SIG-M5 treated with dmso at 0.1 percent for 504 hours (cell line): ENCODE data around the gene TRAPPC2L.
"Not testable (repeated sequence)": the region's sequence is repeated elsewhere in the genome, so short reads cannot be mapped to it uniquely, and the experiment has no call there.

Experiments
- DNase-seq: peaks from one replicate; lab custom pipeline; 2025; ENCODE audit not compliant: unreplicated experiment; lab: John Stamatoyannopoulos, UW

Gene TRAPPC2L

GRCh38 chr16:88888057-88888456, 31.1 kb downstream of the TRAPPC2L start:
- no peak for DNase-seq

GRCh38 chr16:88888461-88889387, 31.8 kb downstream of the TRAPPC2L start:
- DNase-seq: no peak

DNA sequence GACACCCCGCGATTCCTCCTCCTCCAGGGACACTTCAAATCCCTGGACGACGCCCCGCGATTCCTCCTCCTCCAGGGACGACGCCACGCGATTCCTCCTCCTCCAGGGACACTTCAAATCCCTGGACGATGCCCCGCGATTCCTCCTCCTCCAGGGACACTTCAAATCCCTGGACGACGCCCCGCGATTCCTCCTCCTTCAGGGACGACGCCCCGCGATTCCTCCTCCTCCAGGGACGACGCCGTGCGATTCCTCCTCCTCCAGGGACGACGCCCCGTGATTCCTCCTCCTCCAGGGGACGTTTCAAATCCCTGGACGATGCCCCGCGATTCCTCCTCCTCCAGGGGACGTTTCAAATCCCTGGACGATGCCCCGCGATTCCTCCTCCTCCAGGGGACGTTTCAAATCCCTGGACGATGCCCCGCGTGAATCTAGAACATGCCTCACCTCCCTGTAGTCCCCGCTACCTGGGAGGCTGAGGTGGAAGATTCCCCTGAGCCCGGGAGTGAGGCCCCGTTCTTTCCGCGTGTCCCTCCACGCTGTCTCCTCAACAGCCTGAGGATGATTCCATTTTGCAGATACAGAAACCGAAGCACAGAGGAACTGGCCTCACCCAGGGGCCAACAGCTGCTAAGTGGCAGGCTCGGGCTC, 32.9 kb downstream of the TRAPPC2L start:
- DNase-seq: not testable (repeated sequence)

GRCh38 chr16:88891083-88891482, 34.2 kb downstream of the TRAPPC2L start:
- no peak for DNase-seq

DNA sequence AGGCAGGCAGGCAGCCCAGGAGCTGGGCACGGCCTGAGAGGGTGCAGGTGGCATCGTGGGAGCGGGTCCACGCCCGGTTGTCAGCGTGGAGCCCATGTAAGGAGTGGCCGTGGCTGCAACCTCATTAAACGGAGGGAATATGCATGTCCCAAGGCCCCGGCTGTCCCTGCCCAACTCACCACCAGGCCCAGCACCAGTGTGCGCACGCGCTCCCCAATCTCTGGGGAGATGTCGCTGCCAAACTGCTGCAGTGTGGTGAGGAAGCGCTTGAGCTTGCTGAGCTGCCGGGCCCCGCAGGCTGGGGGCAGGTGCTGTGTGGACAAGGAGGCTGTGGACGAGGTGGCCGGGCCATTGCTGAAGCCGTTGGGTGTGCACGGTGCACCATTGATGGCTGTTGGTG, 35.1 kb downstream of the TRAPPC2L start:
- no peak for DNase-seq

- DNase-seq: no peak
These were observed 36.4 kb downstream of the TRAPPC2L start for GRCh38 chr16:88893127-88893968.

DNA sequence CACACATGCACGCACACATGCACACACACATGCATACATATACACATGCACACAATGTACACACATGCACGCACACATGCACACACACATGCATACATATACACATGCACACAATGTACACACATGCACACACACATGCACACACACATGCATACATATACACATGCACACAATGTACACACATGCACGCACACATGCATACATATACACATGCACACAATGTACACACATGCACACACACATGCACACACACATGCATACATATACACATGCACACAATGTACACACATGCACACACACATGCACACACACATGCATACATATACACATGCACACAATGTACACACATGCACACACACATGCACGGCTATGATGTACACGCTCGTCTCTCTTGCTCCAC, 37.3 kb downstream of the TRAPPC2L start:
- DNase-seq: not testable (repeated sequence)

DNA sequence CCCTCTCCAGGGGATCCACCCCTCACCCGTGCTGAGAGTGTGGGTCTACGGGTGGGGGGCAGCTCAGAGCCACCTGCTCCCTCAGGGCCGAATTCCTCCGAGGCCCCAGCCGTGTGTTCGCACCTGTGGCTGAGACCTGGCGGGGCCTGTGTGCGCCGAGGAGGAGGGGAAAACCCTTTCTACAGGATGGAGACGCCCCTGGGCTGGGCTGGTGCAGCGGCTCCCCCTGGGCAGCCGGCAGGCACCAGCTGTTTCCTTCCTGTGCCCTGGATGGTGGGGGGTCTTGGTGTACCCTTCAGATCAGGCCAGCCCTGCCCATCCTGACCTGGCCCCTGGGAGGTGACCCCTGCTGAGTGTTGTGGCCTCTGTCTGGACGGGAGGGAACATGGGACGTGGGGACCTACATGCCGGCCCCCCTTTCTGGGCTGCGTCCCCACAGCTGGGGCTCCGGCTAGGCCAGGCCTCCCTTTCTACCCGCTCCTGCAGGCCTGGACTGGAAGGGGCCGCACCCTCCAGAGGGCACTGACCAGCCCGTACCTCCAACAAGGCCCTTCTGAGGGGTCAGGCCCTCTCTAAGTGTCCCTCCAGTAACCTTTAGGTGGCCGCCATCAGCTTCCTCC, 37.9 kb downstream of the TRAPPC2L start:
- no peak for DNase-seq

DNA sequence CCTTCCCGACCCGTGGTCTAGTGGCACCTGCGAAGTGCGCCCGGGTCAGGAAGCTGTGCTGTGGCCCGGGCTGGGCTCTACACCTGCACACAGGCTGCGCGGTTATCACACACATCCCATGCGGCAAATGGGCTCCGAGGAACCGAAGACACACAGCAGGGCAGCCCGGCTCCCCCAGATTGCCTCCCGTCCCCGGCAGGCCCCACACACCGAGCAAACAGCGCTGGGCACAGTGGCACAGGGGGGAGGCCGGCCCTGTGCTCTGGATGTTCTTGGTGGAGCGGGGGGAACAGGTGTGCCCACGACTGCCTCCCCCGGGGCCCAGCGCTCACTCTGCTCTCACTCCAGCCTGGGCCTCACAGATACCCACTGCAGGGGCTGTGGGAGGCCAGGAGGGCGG, 38.4 kb downstream of the TRAPPC2L start:
- DNase-seq: no peak

- DNase-seq: no peak
These were observed 39.5 kb downstream of the TRAPPC2L start for GRCh38 chr16:88896238-88897070.

- DNase-seq: no peak
These were observed 40.9 kb downstream of the TRAPPC2L start for GRCh38 chr16:88897696-88898425.

DNA sequence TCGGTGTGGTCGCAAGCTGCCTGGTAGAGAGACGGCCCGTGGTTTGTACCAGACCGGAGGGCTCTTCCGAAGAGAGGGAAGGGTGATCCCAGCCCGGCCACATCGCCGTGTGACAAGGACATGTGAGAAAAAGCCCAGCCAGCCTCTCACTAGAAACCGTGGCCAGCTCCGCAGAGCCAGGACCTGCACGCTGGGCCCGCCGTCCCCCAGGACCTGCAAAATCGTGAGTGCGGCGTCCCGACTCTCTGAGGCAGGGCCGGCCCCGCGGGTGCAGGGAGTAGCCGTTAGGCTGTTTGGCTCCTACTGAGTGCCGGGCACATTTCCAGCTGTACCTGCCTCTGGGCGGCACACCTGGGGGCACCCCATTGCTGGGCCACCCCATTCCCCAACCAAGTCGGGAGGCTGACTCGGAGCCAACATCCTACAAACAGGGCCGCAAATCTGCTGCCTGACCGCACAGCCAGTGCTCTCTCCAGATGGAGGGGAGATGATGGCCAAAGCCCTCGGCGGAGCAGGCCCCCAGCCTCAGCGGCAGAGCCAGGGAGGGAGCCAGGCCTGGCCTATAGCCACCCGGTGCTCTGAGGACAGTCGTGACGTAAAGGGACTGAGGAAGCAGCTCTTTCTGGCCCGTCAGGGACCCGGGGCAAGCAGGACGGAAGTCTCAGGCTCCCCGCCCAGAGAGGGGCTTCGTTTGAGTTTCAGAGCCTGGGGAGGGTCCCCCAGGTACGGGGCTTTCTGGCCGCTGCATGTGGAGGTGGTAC, 43.2 kb downstream of the TRAPPC2L start:
- DNase-seq: no peak

- DNase-seq: no peak
These were observed 43.7 kb downstream of the TRAPPC2L start for GRCh38 chr16:88900662-88901052.

DNA sequence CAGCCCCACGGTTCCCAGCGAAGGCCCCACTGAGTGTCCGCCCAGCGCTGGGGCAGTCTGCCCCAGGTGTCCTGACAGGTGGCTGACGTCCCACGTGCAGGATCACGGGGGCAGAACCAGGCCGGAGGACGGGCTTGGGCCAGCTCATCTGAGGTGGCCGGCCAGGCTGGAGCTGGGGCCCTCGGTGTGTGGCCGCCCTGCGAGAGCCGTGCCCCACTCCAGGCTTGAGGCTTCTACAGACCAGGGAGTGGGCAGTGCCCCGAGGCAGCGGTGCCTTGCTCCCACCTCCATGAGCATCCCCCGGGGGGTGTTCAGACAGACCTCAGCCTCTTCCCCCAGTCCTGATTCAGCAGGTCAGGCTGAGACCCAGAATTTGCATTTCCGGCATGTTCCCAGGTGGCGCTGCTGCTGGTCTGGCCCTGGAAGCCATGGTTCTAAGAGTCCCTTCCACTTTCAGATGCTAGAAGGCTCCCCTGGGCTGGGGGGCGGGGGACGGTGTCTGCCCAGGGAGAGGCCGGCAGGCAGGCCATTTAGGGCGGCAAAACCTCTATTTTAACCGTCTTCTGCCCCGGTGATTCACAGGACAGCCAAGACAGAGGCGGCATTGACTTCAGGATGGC, 44.9 kb downstream of the TRAPPC2L start:
- DNase-seq: no peak

GRCh38 chr16:88902744-88903143, 45.8 kb downstream of the TRAPPC2L start:
- no peak for DNase-seq

GRCh38 chr16:88903267-88903666, 46.3 kb downstream of the TRAPPC2L start:
- no peak for DNase-seq

DNA sequence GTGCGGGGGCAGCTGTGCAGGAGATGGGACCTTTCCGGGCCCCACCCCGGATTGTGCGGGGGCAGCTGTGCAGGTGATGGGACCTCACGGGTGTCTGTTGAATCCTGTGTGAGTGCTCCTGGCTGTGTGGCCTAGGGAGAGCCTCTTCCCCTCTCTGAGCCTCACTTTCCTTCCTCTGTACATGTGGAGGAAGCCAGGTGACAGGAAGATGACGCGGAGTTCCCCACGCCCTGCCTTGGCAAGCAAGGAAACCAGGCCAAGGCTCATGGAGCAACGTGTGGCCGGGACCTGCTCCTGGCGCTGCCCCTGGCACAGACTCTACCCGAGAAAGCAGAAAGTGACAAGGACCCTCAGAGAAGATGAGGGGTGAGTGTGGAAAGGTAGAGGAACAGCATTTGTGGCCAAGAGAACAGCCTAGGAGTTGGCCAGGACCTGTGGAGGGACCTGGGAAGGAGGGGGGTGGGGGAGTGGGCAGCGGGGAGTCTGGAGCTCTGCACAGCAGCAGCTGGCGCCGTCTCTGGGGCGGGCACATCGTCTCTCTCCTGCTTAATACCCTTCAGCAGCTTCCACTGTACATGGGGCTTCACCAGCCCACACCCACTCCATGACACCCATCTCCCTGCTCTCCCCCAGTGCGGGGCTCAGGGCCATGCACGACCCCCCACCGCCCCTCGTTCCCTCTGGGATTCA, 47.9 kb downstream of the TRAPPC2L start:
- no peak for DNase-seq

DNA sequence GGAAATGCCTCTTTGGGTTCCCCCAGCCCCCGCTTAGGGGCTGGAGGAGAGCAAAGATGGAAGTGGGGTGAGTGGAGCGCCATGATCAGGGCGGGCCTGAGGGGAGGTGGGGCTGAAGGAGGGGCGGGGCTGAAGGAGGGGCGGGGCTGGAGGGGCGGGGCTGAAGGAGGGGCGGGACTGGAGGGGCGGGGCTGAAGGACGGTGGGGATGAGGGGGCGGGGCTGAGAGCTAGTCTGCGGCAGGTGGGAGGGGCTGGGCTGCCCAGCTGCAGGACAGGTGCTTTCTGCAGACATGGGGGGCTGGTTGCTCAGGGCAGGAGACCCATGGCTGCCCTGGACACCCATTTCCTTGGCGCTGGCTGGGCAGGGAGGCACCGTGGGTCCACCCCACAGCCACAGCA, 48.6 kb downstream of the TRAPPC2L start:
- DNase-seq: no peak
